Measurements from ENCODE around the gene PTTG1IP. TPM values are rescaled to one million over a fixed set of nuclear protein-coding genes. Genes with fewer than 3 reads are reported as not detected.

Gene PTTG1IP
- total and polyA plus RNA-seq, 2 of the 13 experiments (the other 11 are each of a cell fraction or from before 2014, with no cell fraction given), result 161 to 700 TPM

DNA sequence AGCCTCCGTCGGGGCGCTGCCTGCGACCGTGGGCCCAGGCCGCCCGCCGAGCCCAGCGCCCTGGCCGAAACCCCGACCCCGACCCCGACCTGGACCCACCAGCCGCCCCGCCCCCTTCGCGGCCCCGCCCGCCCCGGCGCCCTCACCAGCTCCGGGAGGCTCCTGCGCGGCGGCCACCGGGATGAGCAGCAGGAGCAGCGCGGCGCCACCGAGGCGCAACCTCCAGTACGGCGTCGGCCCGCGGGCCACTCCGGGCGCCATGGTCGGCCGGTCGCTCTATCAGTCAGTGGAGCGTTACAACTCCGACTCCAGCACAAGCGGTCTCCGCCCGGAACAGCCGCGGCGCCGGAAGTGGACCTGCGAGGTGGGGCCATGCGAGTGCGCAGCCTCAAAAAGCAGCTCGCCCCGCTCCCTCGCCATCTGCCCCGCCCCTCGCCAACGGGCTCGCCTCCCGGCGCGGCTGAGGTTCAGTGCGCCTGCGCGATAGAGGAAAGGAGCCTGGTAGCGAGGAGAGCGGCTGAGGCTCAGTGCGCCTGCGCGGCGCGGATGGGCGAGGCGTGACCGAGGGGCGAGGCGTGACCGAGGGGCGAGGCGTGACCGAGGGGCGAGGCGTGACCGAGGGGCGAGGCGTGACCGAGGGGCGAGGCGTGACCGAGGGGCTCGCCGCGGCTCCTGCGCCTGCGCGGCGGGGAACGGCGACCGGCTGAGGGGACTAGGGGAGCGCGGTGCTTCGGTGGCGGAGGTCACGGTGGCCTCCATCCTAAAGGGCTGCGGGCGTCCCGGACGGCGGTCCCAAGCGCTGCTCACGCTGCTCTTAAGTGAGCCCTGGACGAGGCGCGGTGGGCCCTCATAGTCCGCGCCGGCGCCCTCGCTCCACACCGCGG, at the start of gene PTTG1IP (continued):
- TF ChIP-seq REST (IDR thresholded peaks at IDR 0.05; ENCODE audit: borderline replicate concordance in 1 of 2, low read depth in 1 of 2, low read length in 2 of 2), result peak in 1 of 2 experiments; percentile 23; a peak in 1 of 4 replicates
- no peak for TF ChIP-seq PLRG1 (conservative IDR thresholded peaks at IDR 0.05)
- TF ChIP-seq ATF7 (IDR thresholded peaks at IDR 0.05), result no peak
- TF ChIP-seq ATF7 (CRISPR knock-in tag; IDR thresholded peaks at IDR 0.05), result no peak
- no peak for TF ChIP-seq KLF15 (CRISPR knock-in tag; IDR thresholded peaks at IDR 0.05; ENCODE audit: borderline replicate concordance)
- TF ChIP-seq, protein P1, sequence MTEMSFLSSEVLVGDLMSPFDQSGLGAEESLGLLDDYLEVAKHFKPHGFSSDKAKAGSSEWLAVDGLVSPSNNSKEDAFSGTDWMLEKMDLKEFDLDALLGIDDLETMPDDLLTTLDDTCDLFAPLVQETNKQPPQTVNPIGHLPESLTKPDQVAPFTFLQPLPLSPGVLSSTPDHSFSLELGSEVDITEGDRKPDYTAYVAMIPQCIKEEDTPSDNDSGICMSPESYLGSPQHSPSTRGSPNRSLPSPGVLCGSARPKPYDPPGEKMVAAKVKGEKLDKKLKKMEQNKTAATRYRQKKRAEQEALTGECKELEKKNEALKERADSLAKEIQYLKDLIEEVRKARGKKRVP (CRISPR knock-in tag; IDR thresholded peaks at IDR 0.05), result no peak; a peak in 1 of 4 replicates
- no peak for TF ChIP-seq SETDB1 (CRISPR knock-in tag; IDR thresholded peaks at IDR 0.05; ENCODE audit: borderline replicate concordance)
- TF ChIP-seq NFATC3 (CRISPR knock-in tag; IDR thresholded peaks at IDR 0.05), result no peak
- TF ChIP-seq, protein P2, sequence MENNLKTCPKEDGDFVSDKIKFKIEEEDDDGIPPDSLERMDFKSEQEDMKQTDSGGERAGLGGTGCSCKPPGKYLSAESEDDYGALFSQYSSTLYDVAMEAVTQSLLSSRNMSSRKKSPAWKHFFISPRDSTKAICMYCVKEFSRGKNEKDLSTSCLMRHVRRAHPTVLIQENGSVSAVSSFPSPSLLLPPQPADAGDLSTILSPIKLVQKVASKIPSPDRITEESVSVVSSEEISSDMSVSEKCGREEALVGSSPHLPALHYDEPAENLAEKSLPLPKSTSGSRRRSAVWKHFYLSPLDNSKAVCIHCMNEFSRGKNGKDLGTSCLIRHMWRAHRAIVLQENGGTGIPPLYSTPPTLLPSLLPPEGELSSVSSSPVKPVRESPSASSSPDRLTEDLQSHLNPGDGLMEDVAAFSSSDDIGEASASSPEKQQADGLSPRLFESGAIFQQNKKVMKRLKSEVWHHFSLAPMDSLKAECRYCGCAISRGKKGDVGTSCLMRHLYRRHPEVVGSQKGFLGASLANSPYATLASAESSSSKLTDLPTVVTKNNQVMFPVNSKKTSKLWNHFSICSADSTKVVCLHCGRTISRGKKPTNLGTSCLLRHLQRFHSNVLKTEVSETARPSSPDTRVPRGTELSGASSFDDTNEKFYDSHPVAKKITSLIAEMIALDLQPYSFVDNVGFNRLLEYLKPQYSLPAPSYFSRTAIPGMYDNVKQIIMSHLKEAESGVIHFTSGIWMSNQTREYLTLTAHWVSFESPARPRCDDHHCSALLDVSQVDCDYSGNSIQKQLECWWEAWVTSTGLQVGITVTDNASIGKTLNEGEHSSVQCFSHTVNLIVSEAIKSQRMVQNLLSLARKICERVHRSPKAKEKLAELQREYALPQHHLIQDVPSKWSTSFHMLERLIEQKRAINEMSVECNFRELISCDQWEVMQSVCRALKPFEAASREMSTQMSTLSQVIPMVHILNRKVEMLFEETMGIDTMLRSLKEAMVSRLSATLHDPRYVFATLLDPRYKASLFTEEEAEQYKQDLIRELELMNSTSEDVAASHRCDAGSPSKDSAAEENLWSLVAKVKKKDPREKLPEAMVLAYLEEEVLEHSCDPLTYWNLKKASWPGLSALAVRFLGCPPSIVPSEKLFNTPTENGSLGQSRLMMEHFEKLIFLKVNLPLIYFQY (CRISPR knock-in tag; IDR thresholded peaks at IDR 0.05; ENCODE audit: borderline replicate concordance), result peak; percentile 10; the same call in 1 of the 2 replicates
- peak; percentile 75; the same call in 1 of the 2 replicates for TF ChIP-seq ZNF138 (CRISPR knock-in tag; IDR thresholded peaks at IDR 0.05; ENCODE audit: low read depth)
- no peak for TF ChIP-seq ZKSCAN1 (IDR thresholded peaks at IDR 0.05; ENCODE audit: low read length)
- no peak for TF ChIP-seq SOX13 (IDR thresholded peaks at IDR 0.05)
- no peak; a peak in 1 of 4 replicates for TF ChIP-seq SOX13 (CRISPR knock-in tag; conservative IDR thresholded peaks at IDR 0.05 in 1 of 2, IDR thresholded peaks at IDR 0.05 in 1 of 2)
- no peak for TF ChIP-seq ARNT (IDR thresholded peaks at IDR 0.05)
- TF ChIP-seq PHF5A (CRISPR knock-in tag; IDR thresholded peaks at IDR 0.05; ENCODE audit: low read depth, unreplicated experiment), result no peak
- 0 out of 2 replicates have a peak, but pooled peaks have one; percentile 33 for TF ChIP-seq REL (CRISPR knock-in tag; conservative IDR thresholded peaks at IDR 0.05)
- TF ChIP-seq, protein P3, sequence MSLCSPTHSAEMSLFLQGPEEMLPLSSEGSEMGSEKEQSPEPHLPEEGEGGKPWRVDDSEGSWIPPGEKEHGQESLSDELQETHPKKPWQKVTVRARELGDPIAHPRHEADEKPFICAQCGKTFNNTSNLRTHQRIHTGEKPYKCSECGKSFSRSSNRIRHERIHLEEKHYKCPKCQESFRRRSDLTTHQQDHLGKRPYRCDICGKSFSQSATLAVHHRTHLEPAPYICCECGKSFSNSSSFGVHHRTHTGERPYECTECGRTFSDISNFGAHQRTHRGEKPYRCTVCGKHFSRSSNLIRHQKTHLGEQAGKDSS (CRISPR knock-in tag; IDR thresholded peaks at IDR 0.05; ENCODE audit: borderline replicate concordance, low read depth), result peak; percentile 76; the same call in 1 of the 2 replicates

All from HepG2 (cell line).